ENCODE data around the gene PTPRD.
"Not testable (repeated sequence)": the region's sequence is repeated elsewhere in the genome, so short reads cannot be mapped to it uniquely, and the experiment has no call there.

Gene PTPRD

DNA sequence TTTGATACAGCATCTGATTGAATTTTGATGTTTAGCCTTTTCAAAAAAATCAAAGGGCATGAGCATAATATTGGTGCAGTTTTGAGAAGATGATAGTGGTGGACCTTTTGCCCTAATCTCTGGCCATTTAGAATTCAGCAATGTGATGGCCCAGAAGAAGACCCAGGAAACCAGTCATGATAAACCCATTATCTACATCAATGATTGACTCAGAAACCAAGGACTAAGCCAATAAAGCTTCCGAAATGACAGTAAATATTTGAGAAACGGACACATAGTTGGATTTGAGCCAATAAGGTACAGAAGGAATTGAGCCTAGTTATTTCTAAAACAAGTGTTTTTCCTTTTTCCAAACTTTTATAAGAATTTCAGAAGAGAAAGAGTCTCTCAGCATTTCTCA lies 1654.4 kb downstream of the PTPRD start:
- DNase-seq, result no peak

DNA sequence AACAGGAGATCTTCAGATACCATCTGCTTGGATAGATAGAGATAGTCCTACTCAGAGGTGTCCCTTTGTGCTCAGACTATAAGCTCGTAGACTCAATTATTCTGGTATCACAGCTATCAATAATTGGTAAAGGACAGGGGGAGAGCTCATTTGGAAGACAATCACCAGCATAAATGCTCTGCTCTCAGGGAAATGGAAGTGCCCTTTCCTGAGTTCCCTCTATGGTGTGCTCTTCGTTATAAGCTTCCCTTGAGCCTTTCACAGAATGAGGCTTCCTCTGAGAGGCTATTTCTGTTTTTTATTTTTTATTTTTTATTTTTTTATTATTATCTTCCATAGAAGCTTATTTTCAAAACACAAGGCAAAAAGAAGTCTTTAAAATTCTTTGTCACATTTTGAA lies 1657.5 kb downstream of the PTPRD start:
- DNase-seq, result no peak

DNA sequence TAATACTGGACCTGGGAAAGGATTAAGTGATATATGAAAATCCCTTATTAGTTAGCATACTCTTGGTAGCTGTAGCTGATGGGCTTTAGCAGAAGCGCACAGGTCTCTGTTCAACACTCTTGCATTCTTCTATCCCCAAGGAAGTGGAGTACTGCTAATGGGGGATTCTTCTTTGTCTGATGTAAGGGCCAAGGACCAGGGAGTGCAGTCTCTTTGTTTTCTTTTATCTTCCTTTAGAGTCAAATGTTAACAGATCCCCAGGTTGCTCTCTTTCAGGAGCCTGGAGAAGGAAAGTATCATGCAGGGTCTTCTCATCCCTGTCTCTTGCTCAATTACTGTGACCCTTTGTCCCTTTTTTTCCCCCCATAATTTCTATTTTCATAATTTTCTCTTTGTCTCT lies 1666.3 kb downstream of the PTPRD start:
- no peak for DNase-seq

DNA sequence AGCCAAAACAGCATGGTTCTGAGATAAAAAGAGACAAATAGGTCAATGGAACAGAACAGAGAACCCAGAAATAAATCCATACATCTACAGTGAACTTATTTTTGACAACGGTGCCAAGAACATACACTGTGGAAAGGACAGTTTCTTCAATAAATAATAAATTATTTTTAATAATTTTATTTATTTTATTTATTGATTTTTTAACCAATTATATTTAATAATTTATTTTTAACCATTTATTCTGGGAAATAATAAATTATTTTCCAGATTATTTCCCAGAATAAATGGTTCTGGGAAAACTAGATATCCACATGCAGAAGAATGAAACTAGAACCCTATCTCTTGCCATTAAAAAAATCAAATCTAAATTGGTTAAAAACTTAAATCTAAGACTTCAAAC lies 1669.4 kb downstream of the PTPRD start:
- no peak for DNase-seq

DNA sequence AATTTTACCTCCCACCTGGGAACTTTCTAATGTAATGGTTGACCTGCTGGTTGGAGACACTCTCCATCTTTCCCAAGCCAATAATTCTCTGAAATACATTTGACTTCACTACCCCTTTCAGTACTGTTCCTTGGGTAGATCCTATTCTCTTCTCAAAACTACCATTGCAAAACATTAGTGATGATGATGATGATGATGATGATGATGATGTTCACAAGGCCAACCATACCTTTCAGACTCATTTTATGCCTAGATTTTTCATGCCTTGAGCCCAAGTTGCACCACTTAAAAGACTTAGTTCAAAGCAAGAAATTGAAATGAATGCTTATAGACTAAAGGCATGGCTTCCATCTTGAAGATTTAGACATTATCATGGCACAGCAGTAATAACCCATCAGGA lies 1672.2 kb downstream of the PTPRD start:
- no peak for DNase-seq

DNA sequence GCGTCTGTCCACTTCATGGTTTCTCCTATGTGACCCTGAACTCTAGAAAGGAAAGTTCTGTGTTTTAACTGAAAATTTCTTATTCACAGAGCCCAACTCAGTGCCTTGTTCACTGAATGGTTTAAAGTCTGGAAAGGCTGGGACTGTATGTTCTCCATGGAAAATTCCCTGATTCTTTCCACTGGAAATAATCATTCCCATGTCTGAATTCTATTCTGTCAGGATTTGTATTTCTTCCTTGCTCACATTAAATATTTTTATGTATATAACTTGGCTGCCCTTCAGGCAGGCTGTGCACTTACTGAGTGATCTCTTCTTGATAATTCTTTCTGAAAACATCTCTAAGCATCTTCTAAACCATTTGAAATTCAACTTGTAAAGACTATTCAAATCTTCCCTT lies 1686.3 kb downstream of the PTPRD start:
- DNase-seq, result no peak

DNA sequence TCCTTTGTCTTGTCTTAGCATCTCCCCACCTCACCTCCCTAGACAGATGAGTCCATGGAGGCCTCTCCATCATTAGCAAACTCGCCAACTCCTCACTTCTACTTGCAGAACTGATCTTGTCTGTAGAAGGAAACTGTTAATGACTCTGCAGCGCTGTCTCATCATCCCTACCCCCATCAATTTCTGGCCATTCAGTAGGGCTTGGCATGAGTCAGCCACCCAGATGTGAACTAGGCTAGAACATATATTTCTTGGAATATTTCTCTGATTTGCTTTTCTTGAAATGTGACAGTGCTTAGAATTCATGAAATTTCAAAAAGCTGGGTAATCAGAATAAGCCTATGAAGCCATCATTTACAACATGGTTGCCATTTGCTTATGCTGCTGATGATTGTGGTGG lies 1688.2 kb downstream of the PTPRD start:
- DNase-seq, result no peak

DNA sequence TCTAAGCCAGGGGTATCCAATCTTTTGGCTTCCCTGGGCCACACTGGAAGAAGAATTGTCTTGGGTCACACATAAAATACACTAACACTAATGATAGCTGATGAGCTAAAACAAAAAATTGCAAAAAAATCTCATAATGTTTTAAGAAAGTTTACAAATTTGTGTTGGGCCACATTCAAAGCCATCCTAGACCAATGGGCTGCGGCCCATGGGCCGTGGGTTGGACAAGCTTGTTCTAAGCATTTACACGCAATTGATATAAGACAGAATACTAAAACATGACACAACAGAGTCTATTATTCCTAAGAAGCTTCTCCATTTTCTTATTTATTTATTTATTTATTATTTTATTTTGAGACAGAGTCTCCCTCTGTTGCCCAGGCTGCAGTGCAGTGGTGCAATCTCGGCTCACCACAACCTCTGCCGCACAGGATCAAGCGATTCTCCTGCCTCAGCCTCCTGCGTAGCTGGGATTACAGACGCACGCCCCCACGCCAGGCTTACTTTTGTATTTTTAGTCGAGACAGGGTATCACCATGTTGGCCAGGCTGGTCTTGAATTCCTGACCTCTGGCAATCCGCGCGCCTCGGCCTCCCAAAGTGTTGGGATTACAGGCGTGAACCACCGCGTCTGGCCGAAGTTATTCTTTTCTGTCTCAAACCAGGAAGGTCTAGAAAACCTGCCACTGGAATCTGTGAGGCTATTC lies 1692.2 kb downstream of the PTPRD start:
- not testable (repeated sequence) for DNase-seq

DNA sequence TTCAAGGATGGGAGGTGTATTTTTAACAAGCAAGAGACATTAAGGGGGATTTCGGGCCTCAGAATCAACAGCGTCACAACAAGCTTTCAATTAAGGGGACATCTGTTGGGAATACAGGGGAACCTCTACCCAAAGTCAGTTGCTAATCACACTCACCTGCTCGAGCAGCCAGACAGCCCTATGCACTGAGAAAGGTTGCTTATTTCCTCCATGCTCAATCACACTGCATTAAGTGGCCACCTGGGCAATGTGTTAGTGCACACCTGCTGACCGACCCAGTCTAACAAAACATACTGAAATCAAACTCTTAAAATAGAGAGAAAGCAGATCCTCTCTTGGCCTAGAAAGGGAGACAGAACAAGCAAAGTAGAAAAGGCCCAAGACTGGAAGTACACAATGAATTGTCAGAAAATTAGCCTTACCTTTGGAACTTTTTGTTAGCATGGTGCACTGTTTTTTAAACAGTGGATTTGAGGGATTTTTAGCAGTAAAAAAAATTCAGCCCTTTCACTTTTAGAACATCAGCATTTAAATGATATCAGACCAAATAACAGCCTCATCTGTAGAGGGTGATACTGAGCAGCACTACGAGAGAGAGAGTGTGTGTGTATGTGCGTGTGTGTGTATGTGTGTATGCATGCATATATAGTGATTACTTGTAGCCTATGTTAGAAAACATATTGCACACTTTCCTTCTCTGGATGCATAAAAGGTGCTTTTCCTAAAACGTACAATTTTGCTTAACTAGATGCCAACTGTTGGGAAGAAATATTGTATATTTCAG lies 1694.7 kb downstream of the PTPRD start:
- peak; percentile 44 to 80 (median 51) for DNase-seq

DNA sequence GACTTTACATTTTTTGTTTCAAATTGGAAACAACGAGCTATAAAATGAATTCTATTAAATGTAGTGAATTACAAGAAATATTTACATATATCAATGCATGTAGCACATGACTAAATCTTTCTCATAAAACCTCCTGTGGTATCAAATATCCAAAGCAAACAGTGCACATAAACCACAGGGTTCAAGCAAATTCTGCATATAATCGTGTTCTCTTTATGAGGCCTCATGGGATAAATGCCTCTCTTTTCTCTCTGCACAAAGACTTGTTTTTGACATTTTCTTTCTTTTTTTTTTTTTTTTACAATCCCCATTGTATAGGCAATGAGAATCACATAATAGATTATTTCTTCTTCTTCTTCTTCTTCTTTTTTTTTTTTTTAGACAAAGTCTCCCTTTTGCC lies 1696.0 kb downstream of the PTPRD start:
- peak in 1 of 3 experiments; percentile 18 for DNase-seq

DNA sequence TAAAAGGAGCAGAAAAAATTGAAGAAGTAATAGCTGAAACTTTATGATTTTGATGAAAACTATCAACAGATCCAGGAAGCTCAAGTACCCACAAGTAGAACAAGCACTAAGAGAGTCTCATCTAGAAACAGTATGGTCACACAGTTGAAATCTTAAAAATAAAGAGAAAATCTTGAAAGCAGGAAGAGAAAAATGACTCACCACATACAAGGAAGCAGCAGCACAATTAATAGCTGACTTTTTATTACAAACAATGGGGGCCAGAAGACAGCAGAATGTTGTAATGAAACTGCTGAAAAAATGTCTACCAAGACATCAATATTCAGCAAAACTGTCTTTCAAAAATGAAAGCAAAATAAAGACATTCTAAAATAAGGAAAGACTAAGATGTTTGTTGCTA lies 1704.9 kb downstream of the PTPRD start:
- no peak for DNase-seq

DNA sequence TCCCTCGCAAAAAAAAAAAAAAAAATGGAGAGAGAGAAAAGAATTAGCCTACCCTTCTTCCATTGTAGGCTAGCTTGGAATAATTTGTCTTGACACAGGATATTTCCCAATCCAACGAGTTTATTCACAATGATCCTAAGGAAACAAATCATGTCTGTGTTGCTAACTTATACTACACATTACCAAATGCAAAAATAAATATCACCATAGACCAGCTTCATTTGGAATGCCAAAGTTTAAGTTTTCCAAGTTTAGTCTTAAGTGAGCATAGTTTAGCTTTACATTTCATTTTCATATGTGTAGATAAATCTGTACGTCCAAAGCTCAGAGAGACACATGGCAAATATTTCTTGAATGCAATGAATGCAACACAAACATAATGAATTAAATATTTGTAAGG lies 1707.1 kb downstream of the PTPRD start:
- DNase-seq, result no peak

DNA sequence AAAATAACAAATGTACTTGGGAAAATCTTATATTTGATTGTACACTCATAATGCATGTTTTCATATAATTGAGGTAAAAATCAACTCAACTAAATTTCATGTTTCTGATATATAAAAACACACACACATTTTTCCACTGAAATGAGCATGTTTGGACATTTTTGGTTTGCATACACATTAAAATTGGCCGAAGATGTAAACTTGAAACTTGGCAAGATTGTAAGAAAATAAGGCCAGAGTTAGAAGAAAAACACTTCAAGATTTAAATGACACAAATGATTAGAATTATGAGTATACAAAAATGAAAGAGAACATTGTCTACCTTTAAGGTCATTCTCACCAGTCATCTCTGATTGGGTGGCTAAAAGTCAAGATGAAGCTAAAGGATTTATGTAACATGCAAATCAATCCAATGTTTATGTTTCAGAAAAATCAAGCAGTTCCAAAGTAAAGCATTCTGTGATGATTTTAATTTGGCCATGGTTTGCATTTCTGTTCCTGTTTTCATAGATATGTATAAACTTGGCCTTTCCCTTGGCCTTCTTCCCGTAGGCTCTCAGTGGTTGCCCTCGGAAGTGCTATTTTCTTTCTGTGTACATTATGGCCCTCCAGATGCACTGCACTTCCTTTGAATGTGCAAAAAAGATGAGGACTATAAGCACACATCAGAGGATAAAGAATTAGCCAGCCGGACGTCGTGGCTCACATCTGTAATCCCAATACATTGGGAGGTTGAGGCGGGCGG lies 1707.9 kb downstream of the PTPRD start:
- DNase-seq, result no peak

DNA sequence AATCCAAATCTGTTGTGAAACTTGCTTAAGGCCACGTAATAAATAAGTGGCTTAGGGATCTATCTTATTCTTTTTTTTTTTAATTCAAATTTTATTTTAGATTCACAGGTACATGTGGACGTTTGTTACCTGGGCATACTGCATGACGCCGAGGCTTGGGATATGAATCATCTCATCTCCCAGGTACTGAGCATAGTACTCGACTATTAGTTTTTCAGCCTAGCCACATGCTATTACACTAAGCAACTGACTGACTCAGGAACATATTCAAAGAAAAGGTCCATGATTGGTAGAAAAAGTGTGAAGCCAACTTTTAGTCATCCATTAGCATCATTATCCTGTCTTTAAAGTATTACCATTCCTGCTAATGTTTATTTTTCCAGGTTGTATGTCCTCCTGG lies 1709.7 kb downstream of the PTPRD start:
- DNase-seq, result no peak

DNA sequence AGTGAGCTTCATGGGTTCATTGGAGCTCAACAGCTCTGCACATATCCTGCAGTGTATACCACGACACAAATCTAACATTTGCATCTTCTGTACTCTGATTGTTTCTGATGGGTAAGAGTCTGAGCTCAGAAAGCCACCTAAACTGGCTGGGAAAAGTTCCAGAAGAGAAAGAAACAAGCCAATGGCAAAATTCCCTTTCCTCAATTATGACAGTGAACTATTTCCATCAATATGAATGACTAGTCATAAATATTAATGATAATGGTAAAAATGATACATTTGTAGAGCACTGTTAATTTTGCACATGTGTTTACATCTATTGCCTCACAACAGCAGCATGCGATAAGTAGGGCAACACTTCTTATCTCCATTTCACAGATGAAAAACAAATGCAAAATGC lies 1711.7 kb downstream of the PTPRD start:
- no peak for DNase-seq

DNA sequence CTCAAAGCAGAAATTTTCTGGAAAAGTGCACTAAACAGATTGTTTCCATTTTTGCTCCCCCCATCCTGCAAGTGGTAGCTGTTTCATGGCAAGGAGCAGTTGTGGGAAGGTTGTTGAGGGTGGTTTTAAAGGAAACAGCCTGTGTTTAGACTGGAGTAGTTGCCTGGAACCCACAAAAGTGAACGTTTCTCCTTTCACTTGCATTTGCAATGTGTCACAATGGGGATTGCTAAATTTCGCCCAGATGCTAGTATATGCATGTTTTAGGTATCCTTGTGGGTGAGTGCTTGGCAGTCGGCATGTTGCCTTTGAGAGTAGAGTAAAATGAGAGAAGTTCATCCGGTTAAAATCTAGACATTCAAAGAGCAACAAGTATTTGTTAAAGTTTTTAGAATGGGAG lies 1713.3 kb downstream of the PTPRD start:
- DNase-seq, result no peak

DNA sequence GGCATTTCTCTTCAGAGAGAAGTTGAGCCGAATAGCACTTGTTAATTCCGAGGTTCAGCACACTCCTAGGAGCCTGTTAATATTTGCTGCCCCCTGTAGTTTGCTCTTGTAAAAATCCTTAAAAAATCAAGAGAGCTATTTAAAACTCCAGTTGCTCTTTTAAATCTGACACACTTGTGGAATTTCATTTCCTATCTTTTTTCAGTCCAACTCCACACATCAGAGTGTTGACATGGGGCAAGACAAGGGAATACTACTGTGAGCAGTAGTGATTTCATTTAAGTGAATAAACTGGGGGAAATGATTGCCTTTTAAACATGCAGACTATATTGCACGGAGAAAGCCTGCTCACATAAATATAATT lies 1717.0 kb downstream of the PTPRD start:
- DNase-seq, result peak in 2 of 3 experiments; percentile 47 to 61

DNA sequence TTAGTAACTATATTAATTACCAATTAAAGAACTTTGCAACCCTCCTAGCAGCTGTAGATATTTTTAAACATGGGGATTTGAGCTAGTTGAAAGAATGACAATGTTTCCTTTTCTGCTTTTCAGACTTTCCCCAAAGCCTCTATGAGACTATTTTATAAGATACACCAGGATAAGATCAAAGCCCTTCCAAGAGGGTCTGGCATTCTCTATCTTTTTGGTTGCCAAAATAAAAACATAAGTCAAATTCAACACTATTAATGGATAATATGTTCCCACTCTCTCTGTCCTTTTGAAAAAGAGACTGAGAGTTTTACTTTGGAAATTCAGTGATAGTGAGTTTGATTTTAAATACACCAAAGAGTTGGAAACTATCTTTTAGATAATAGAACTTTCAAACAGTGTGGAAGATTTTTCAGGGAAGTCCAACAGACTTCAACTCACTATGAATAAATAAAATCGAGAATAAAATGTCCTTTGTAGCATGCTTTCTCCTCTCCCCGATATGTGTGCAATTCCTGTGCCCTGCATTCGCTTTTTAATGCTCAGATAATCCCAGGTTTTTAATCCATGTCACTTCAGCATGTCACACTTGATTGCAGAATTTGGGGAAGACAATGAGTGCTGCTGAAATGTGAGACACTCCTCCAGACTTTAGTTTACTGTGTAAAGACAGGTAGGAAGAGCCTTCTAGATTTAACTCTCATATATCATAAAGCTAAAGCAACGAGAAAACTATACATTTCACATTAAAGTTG lies 1717.5 kb downstream of the PTPRD start:
- DNase-seq, result peak in 2 of 3 experiments; percentile 17 to 47

DNA sequence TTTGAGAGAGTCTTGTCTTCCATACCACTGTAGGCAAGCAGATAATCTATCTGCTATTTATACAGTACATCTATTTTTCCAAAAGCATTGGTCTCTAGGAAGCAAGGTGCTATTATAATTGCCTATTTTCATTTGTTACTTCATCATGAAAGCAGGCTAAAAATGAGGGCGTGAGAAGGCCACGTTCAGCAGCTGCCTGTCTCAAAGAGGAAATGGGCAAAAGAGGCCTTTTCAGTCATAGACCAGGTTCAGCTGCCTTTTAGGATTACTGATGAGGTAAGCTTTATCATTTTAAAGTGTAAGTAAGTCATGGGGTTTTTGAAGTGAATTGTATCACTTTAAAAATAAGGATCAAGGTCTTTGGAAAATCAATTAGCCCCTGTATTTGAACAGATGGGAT lies 1722.1 kb downstream of the PTPRD start:
- DNase-seq, result no peak

DNA sequence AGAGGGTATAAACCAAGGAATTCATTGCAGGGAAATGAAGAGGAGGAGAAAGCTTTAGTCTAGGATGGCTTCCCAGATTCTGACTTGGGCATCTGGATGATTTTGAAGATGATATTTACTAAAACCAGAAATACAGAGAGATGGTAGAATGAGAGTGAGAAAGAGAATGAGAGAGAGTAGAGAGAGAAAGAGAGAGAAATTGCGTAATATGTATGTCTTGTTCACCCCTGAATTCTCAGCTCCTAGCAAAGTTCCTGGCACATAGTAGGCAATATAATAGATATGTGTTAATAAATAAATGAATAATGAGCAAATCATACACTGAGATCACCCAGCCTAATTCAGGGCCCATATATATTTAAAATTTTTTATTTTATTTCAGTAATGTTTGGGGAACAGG lies 1723.7 kb downstream of the PTPRD start:
- DNase-seq, result no peak

DNA sequence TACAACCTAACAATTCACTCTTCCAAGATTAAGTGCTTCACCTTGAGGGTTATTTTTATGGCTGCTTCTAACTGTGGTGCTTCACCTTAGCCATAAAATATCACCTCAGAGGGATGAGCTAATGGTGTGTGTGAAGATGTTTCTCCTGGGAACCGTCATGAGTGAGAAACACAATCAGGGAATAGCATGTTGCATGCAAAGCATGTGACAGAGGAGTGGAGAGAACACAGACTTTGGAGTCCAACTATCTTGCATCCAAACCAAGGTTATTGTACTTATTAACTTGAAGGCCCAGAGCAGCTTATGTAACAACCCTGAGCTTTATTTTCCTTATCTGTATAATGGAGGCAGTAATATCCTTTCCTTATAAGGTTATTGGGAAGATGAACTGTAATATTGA lies 1724.2 kb downstream of the PTPRD start:
- peak in 1 of 3 experiments; percentile 48 for DNase-seq

DNA sequence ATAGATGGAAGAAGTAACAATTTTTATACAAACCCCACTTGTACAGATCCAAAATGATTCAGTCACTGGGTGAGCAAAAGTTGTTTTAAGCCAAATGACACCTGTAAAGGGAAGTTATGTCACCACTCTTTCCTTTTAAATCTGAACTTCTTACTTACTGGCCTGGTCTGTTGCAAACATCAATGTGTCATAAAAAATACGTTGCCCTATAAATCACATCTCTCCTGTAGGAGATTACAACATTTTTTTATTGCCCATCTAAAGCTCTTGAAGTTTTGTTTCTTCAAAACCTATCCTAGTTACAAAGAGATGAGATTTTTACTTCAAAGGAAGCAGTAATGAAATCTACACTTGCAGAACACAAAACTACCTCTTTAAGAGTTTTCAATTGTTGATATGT lies 1725.4 kb downstream of the PTPRD start:
- no peak for DNase-seq

DNA sequence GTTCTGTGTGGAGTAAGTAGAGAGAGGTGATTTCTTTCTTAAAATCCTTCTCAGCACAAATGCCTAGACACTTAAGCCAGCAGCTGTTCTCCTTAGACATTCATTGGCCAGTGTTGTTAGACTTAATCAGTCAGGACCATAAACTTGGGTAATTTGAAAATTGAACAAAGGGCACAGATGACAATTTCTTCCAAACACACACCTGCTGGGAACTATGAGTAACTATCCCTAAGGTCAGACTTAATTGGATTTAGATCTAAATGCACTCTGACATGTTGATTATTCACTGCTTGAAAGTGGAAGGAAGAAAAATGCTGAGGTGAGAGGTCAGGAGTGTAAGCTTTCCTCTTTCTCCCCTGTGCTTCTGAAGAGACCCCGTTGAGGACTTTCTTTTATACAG lies 1729.5 kb downstream of the PTPRD start:
- DNase-seq, result no peak
